ENCODE results near the gene GPR155.
A peak's percentile ranks its signal among the peaks of the same experiment; 100 is the strongest.

Gene GPR155

GRCh38 chr2:174450021-174450816 lies 36.6 kb downstream of the GPR155 start:
- no peak for DNase-seq (ENCODE audit: insufficient read length)
- TF ChIP-seq TAF1 (IDR thresholded peaks at IDR 0.05; ENCODE audit: borderline replicate concordance, low read depth, low read length) = no peak
- no peak for TF ChIP-seq POLR2AphosphoS5 (IDR thresholded peaks at IDR 0.05; ENCODE audit: low read depth, low read length)
- no peak for TF ChIP-seq POLR2A (IDR thresholded peaks at IDR 0.05; ENCODE audit: low read depth, low read length)
- peak; percentile 50 for FAIRE-seq

GRCh38 chr2:174449033-174449432 lies 37.8 kb downstream of the GPR155 start:
- DNase-seq (ENCODE audit: insufficient read length) (no peak), FAIRE-seq (no peak)
- TF ChIP-seq TAF1 (IDR thresholded peaks at IDR 0.05; ENCODE audit: borderline replicate concordance, low read depth, low read length) (no peak), POLR2A (IDR thresholded peaks at IDR 0.05; ENCODE audit: low read depth, low read length) (no peak), POLR2AphosphoS5 (IDR thresholded peaks at IDR 0.05; ENCODE audit: low read depth, low read length) (no peak)

DNA sequence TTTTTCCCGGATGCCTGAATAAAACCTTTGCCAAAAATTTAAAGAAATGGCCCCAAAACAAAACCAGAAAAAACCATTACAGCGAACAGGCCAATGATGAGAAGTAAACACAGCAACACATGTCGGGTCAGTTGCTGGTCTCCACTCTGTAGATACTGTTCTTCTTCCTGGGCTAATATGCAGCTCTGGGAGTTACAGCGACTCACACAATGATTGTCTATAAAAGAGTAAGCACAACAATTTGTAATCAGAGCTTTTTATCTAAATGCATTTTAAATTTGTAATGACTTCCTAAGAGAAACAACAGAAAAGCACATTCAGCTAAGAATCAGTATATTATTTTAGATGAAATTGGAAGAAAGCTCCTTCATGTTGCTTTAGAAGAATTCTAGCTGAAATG lies 40.3 kb downstream of the GPR155 start:
- no peak for DNase-seq (ENCODE audit: insufficient read length)
- FAIRE-seq = no peak
- TF ChIP-seq POLR2A (IDR thresholded peaks at IDR 0.05; ENCODE audit: low read depth, low read length) (no peak), TAF1 (IDR thresholded peaks at IDR 0.05; ENCODE audit: borderline replicate concordance, low read depth, low read length) (no peak), POLR2AphosphoS5 (IDR thresholded peaks at IDR 0.05; ENCODE audit: low read depth, low read length) (no peak)

DNA sequence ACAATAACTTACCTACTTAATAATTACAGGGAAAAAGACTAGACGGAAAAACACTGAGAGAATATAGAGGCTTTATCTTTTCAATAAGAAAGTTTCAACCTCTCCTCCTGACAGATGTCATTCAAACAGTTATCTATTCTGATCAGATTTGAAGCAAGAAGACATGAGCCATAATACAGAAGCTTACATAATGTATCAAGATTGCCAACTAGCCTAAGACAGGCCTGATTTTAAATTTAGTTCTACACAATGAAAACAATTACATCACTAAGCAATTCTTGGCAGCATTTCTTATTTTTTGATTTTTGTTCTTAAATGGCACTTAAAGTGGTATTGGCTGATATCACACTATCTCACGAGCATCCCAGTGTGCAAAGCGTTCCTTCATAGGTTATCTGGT lies 41.6 kb downstream of the GPR155 start:
- TF ChIP-seq POLR2AphosphoS5 (IDR thresholded peaks at IDR 0.05; ENCODE audit: low read depth, low read length) (no peak), POLR2A (IDR thresholded peaks at IDR 0.05; ENCODE audit: low read depth, low read length) (no peak), TAF1 (IDR thresholded peaks at IDR 0.05; ENCODE audit: borderline replicate concordance, low read depth, low read length) (no peak)
- FAIRE-seq (no peak), DNase-seq (ENCODE audit: insufficient read length) (no peak)

DNA sequence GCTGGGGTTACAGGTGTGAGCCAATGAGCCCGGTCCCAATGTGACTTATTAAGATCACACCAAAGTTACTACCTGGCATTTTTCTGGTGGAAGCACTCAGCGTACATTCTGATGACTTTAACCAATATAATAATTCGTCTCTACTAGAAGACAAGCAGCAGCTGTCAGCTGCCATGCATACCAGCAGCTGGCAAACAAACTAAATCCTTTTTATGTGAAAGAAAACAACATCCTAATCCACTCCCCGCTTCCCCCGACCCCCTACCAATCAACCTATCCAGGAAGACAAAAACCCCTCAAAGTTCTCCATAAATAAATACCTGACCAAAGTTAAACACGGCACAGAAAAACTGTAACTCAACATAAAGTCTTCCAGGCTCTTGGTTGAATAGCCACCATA lies 42.1 kb downstream of the GPR155 start:
- FAIRE-seq = no peak
- no peak for DNase-seq (ENCODE audit: insufficient read length)
- no peak for TF ChIP-seq POLR2AphosphoS5 (IDR thresholded peaks at IDR 0.05; ENCODE audit: low read depth, low read length)
- no peak for TF ChIP-seq TAF1 (IDR thresholded peaks at IDR 0.05; ENCODE audit: borderline replicate concordance, low read depth, low read length)
- no peak for TF ChIP-seq POLR2A (IDR thresholded peaks at IDR 0.05; ENCODE audit: low read depth, low read length)

- FAIRE-seq = no peak
- no peak for TF ChIP-seq TAF1 (IDR thresholded peaks at IDR 0.05; ENCODE audit: borderline replicate concordance, low read depth, low read length)
- TF ChIP-seq POLR2A (IDR thresholded peaks at IDR 0.05; ENCODE audit: low read depth, low read length) = no peak
- no peak for TF ChIP-seq POLR2AphosphoS5 (IDR thresholded peaks at IDR 0.05; ENCODE audit: low read depth, low read length)
- no peak for DNase-seq (ENCODE audit: insufficient read length)
These were observed 44.0 kb downstream of the GPR155 start for GRCh38 chr2:174442546-174443510.

GRCh38 chr2:174439950-174440349 lies 46.9 kb downstream of the GPR155 start:
- TF ChIP-seq POLR2A (IDR thresholded peaks at IDR 0.05; ENCODE audit: low read depth, low read length) = no peak
- no peak for TF ChIP-seq POLR2AphosphoS5 (IDR thresholded peaks at IDR 0.05; ENCODE audit: low read depth, low read length)
- no peak for TF ChIP-seq TAF1 (IDR thresholded peaks at IDR 0.05; ENCODE audit: borderline replicate concordance, low read depth, low read length)
- no peak for DNase-seq (ENCODE audit: insufficient read length)
- FAIRE-seq = no peak

DNA sequence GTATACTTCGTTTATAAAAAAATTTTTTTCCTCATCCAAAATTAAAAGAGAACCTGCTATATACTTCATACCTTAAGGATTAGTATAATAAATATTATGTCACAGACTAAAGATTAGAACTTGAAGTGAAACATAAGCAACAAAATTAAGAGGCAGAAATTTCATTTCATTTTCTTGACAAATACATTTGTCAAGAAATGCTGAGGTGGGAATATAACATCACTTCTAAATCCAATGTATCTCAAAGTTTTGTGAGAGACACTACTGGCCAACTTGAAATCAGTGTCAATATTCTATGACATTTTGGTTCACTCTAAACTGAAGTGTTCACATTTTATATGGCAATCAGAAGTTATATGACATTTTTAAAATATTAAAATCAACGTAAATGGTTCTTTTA lies 47.5 kb downstream of the GPR155 start:
- DNase-seq (ENCODE audit: insufficient read length) = no peak
- TF ChIP-seq POLR2AphosphoS5 (IDR thresholded peaks at IDR 0.05; ENCODE audit: low read depth, low read length) = no peak
- TF ChIP-seq POLR2A (IDR thresholded peaks at IDR 0.05; ENCODE audit: low read depth, low read length) = no peak
- TF ChIP-seq TAF1 (IDR thresholded peaks at IDR 0.05; ENCODE audit: borderline replicate concordance, low read depth, low read length) = no peak
- no peak for FAIRE-seq

DNA sequence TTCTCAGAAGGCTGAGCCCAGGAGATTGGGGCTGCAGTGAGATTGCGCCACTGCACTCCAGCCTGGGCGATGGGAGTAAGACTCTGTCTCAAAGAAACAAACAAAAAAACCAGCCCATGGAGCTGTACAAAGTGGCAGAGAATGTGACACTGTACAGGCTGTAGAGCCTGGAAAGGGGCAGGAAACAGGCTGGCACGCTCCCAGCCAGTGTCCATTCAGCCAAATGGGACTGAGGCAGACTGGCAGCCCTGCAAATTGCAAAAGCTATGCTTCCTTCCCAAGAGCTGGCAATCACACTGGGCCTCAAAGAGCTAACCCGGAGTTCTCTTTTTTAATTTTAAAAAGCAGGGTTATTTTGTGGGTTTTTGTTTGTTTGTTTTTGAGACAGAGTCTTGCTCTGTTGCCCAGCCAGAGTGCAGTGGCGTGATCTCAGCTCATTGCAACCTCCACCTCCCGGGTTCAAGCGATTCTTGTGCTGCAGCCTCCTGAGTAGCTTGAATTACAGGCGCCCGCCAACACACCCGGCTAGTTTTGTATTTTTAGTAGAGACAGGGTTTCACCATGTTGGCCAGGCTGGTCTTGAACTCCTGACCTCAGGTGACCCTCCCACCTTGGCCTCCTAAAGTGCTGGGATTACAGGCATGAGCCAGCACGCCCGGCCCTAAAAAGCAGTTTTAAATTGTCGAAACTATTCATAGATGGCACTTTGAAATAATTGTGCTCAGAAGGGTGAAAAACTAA lies 48.5 kb downstream of the GPR155 start:
- DNase-seq (ENCODE audit: insufficient read length) = no peak
- FAIRE-seq = no peak
- TF ChIP-seq POLR2A (IDR thresholded peaks at IDR 0.05; ENCODE audit: low read depth, low read length) = no peak
- TF ChIP-seq TAF1 (IDR thresholded peaks at IDR 0.05; ENCODE audit: borderline replicate concordance, low read depth, low read length) = no peak
- no peak for TF ChIP-seq POLR2AphosphoS5 (IDR thresholded peaks at IDR 0.05; ENCODE audit: low read depth, low read length)

DNA sequence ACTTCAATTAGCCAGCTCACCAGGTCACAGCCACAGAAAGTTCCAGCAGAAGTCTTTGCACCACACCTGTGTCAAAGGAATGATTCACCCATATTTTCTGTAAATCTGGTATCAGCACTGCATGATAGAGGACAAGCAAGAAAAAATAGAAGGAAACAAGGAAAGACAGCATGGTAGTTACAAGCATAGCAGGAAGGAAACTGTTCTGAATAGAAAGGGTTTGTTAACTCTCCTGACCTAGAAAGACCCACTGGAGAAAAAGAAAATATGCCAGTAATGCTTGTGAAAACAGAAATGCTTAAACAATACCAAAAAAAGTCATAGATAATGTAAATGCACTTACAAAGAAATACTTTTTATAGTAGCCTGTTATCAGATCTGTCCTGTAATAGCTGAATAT lies 50.5 kb downstream of the GPR155 start:
- TF ChIP-seq POLR2A (IDR thresholded peaks at IDR 0.05; ENCODE audit: low read depth, low read length) = no peak
- TF ChIP-seq POLR2AphosphoS5 (IDR thresholded peaks at IDR 0.05; ENCODE audit: low read depth, low read length) = no peak
- no peak for TF ChIP-seq TAF1 (IDR thresholded peaks at IDR 0.05; ENCODE audit: borderline replicate concordance, low read depth, low read length)
- DNase-seq (ENCODE audit: insufficient read length) (no peak), FAIRE-seq (no peak)

DNA sequence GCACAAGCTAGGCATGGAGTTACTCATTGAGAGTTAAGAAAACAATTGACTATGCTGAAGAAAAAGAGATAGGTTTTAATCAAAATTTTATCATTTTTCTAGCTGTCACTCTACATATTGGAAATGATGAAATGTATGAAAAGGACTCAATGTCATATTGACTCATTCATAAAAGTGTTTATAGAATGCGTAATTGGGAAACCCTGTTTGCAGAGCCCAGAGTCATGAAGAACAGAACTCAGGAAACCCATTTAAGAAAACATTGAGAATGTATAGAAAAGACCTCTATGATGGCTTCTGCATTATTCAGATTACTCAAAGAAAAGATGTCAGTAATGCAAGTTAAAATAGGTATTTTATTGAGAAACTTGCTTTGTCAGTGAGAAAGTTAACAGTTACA lies 54.9 kb downstream of the GPR155 start:
- no peak for DNase-seq (ENCODE audit: insufficient read length)

More for the DNA sequence above, 54.9 kb downstream of the GPR155 start:
- no peak for TF ChIP-seq TAF1 (IDR thresholded peaks at IDR 0.05; ENCODE audit: borderline replicate concordance, low read depth, low read length)
- TF ChIP-seq POLR2A (IDR thresholded peaks at IDR 0.05; ENCODE audit: low read depth, low read length) = no peak
- no peak for TF ChIP-seq POLR2AphosphoS5 (IDR thresholded peaks at IDR 0.05; ENCODE audit: low read depth, low read length)
- no peak for FAIRE-seq
